GM18907 (cell line): ENCODE measurements around the gene SUPT3H.
A peak's percentile ranks its signal among the peaks of the same experiment; 100 is the strongest.

Source experiments
- ATAC-seq: cut with Tn5 transposase; IDR thresholded peaks from one replicate; pipeline ENCODE4 v1.9.1; 2021; ENCODE audit warnings: mild to moderate bottlenecking, moderate library complexity; ENCODE audit not compliant: unreplicated experiment

SUPT3H gene

DNA sequence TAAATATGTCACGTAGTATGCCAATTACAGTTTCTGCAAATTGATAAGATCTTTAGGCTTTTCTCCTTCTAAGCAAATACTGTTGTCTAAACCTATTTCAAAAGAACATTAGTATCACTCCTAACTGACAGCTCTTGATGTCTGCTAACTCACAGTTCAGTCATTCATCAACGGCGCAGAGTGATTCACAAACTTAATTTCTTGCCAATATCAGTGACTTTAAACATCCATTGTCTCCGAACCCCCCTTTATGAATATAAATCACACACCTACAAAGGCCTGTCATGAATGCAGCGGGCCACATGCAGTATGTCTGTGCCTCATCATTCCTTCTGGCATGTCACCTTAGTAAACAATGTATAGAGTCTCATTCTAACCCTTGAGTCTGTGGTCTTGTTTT, 569.6 kb downstream of the SUPT3H start:
- no peak for ATAC-seq

DNA sequence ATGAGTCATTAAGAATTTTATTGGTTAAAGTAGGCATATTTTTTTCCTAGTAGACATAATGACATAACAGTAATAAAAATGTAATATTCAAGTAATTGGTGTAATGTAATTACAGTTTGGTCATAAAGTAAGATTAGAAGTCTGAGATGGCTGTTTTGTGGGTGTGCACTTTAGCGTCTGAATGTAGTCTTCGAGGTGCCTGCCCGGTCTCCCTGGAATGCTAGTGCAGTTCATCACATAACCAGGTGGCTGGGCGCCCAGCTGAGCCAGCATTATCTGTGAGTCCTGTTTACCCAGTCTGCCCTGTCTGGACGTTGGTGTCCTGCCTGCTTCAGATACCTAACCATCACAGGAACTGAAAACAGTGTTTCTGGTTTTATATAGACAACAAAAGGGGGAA, 571.1 kb downstream of the SUPT3H start:
- ATAC-seq: no peak

DNA sequence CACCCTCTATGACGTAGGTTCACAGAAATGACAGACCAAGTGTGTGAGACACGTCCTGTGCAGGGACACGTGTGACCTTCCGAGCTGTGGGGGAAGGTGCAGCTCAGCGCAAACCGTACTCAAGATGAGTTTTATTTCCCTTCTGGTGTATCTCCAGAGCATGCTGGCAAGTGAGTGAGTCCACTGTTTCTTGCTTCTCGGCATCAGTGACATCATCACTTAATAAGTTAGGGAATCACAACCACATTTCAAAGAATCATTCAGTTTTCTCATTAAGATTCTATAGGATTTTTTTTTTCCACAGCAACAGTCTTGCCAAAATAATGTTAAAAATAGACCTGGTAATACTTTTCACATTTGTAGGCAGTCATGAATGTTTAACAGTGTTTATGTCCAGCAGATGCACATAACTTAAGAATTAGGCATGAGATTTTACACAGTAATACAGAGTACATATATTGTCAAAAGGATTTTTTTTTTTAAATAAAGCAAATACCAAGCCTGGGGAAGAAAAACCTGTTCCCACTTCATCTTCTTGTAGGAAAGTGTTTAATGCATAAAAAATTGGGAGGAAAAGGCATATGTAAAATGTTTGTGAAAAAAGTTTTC, 572.4 kb downstream of the SUPT3H start:
- ATAC-seq: no peak

DNA sequence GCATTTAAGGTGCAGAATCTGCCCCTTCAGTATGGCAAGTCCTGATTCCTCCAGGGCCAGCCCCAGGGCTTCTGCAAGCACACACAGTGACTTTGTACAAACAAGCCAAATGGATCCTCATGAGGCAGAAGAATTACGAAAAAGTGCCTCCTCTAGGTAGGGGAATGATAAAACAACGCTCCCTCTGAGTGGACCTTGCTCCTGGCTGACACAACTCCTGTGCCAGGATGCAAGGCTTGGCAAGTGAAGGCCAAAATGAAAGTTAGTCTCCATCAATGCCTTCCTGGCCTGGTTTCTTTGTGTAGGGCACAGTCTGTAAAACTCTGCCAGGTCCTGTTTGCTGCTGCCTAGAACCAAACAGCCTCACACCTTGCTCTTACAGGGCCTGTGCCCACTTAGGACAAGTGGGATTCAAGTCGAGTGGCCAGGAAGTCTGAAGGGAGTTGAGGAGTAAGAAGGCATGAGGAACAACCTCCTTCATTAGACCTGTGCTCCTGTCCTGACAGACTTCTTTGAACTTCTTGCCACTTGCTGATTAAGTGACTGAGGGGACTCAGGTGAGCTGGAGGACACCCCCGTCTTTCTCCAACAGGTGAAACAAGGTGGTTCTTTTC, 573.1 kb downstream of the SUPT3H start:
- no peak for ATAC-seq

DNA sequence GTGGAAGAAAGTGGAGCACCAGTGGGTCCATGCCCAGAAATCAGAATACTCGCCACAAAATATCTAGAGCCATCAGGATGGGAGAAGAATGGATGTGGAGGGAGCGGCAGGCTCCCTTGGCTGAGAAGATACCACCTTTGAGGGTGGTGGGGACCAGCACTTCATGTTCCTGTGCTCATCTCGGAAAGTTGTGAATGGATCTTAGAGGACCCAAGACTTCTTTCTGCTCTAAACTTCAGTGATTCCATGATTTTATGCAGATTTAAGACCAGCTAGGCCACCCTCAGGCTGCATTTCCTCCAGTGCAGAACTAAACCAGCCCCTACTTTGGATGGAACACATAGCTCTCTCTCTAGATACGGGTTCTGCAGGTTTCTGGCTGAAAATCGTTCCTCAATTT, 573.7 kb downstream of the SUPT3H start:
- no peak for ATAC-seq

DNA sequence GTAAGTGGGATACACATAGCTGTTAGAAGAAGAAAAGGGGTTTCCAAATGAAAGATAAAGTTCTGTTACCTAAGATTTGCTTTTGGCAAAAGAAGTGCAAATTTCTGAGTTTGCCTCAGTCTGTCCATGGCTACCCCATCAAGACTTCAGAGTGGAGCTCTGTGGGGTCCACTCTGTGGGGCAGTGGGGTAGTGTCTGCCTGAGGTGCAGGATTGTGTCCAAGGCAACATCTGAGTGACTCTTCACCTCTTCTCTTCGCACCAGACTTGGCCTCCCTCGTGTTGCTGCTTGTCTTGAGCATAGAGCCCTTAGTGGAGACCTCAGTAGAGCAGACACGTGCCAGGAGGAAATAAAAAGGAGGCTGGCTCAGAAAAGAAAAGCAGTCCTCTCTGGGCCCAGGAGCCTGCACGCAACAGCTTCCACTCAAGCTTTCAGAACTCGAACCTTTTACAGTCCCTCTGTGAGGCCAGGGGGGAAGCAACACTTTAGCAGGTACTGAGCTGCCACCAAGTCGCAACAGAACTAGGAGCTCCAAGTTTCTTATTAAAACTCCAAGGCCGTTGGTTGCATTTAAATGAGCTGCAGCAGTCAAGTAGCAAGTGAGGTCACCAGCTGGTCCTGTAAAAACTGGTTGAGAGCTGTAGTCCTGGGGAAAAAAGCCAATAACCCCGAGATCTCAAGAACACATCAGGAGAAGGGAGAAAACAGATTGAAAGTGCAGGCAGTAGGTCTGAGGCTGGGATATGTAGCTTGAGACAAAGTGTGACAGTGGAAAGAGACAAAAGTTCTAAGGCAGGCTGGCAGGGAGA, 576.7 kb downstream of the SUPT3H start:
- ATAC-seq: no peak

DNA sequence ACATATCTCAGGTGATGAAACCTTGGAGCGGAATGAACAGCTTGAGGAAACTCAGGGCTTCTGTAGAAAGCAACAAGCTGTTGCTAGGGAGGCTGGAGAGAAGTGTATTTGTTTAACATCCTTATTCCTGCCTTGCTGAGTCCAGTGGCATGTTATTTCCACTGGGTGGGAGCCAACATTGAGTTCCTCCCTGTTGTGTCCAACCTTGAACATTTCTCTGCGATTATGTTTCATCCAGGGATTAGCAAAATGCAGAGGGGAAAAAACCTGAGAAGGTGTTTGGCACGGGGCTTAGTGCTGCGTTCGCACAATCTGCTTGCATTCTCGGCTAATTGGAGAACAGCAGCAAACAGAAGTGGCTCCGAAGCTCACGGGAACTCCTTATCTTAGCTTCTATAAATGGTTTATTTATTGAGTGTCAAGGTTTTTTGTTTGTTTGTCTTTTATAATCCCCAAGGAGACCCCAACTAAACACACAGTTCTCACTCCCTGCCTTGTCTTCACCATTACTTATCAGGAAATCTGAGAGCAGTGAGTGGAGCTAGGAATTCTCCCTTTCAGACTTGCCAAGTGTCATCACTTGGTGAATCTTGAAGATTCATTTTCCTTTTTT, 577.5 kb downstream of the SUPT3H start:
- ATAC-seq: no peak

DNA sequence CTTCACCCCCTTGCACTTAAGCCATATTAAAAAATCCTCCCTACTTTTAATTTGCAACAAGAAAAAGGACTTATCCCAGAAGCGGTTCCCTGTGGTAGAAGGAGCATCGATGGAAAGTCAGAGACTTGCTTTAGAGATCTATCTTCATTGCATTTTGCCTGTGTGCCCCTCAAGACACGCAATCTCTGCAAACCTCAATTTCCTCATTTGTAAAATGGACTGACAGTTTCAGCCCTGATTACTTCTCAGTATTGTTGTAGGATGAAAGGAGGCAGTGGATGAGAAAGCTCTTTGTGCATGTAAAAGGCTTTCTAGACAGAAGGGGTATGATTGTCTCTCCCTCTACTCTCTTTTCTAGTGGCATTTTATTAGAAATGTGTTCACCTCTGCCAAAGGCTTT, 580.0 kb downstream of the SUPT3H start:
- no peak for ATAC-seq

DNA sequence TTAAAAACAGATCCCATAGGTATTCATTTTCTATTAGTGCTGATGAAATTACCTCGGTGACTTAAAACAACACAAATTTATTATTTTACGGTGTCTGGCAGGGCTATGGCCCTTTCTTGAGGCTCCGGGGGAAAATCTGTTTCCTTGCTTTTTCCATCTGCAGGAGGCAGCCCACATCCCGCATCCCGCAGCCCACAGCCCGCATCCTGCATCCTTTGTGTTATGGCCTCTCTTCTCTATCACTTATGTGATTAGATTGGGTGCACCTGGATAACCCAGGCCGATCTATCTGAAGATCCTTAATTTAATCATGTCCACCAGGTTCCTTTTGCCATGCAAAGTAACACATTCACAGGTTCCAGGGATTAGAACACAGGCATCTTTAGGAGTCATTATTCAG, 582.4 kb downstream of the SUPT3H start:
- no peak for ATAC-seq

DNA sequence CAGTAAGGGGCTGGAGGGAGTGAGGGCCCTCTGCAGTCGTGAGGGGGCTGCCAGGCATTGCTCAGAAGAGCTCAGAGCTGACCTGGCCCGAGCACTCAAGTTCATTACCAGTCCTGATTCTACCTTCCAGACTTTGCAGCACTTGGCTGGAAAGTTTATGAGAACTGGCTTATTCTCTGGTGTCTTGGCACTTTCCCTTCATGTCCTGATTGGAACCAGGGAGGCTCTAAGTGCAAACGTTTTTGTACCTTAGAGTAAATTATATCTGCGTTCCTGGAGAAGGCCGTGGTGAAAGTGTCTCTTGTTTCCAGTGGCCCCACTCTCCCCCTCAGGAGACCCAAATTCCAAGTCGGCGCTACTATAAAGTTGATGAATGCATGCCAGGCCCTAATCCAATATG, 587.9 kb downstream of the SUPT3H start:
- ATAC-seq: no peak

DNA sequence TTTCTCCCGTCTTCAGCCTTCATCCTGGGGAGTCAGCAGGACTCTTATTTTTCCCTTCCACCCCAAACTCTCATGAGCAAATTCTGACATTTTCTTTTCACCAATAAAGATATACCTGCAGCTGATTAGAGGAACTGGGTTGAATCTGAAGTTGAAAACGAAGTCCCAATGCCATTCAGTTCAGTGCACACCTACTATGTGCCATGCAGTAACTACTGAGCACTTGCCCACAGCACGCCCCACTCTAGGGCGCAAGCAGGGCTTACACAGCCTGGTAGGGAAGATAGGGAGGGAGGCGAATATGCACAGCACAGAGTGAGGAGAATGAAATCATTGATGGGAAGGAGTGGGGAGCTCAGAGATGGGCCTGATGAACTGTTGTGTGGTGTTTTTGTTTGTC, 588.7 kb downstream of the SUPT3H start:
- no peak for ATAC-seq

DNA sequence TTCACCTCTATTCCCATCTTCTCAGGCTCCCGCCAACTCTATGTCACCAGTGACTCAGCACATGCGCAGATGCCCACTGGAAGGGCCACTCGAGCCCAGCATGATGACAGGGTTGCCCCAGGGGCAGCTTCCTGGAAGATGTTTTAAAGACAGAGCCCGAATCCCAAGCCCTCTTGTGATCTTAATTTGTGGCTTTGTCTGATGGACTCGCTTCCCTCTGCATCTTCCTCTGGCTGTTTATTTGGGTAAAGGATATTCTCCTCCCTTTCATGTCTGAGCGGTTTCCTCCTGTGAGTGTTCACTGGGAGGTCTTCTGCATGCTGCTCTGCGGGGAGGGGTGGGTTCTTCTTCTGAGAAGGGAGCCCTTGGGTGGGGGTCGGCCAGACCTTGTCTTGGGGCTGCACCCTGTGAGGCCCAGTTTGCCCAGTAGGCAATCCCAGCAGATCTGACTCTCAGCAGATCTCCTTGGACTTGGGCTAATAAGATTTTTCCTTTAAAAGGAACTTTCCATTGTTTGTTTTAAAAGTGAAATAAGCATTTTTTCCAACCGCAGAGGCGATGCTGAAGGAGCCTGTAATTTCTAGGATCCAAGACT, 589.2 kb downstream of the SUPT3H start:
- ATAC-seq: no peak

DNA sequence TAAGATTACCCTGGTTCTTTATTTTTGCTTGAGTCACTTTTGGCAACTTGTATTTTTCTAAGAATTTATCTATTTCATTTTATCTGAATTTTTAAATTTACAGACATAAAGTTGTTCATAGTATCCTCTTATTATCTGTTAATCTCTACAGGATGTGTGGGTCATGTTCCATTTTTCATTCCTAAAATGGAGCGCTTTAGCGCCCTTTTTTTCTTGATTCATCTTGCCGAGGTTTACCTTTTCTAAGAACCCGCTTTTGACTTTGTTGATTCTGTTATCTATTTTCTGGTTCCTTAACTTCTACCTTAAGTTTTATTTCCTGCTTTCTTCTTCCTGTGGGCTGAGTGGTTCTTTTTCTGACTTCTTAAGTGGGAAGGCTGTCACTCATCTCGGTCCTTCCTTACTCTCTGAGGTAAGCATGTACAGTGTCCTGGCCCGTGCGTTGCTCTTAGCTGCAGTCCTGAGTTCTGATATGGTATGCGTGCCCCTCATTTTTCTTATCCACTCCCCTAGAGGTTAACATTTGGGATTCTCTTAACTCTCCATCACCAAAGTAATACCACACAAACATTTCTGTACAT, 590.4 kb downstream of the SUPT3H start:
- ATAC-seq: no peak

DNA sequence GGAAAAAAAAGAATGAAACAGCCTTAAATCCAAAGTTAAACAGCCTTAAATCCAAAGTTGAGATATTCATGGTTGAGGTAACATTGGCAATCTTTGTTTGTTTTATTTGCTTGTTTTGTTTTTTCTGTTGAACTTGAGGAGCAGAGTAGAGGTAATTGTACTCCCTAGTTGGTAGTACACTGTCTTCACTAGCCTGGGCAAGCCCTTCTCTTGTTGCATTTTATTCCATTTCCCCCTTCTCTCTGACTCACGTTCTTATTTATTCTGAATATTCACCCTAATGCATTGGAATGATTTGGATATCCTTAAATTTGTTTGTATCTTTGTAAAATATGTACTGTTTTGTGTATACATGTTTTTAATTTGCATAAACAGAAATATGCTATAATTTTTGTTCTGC, 592.6 kb downstream of the SUPT3H start:
- ATAC-seq: no peak

DNA sequence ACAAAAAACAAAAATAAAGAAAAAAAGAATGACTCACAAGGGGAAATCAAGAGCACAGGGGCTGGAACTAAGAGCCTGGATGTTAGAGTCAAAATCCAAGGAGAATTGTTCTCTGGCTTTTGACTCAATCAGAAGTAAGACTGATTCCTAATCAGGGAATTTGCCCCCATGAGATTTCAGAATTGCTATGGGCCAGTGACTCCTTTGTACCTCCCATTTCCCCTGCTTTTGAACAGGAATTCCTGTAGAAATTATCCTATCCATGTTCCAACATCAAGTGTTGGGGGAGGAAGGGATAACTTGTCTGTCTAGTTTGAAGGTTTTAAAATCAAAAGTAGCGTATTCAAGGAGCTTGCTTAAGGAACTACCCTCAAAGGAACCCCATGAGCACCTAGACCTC, 593.5 kb downstream of the SUPT3H start:
- ATAC-seq: no peak

DNA sequence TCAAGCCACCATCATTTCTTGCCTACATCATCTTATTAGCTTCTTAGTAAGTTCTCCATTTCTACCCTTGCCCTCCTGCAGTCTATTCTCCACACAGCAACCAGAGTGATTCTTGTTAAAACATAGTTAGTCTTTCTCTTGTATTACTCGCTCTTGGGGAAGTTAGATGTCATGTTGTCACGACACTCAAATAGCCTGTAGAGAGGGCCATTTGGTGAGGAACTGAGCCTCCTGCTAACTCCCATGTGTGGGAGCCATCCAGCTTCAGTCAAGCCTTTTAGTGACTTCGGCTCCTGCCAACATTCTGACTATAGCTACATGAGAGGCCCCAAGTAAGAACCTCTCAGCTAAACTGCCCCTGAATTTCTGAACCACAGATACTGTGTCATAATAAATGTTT, 594.8 kb downstream of the SUPT3H start:
- no peak for ATAC-seq

DNA sequence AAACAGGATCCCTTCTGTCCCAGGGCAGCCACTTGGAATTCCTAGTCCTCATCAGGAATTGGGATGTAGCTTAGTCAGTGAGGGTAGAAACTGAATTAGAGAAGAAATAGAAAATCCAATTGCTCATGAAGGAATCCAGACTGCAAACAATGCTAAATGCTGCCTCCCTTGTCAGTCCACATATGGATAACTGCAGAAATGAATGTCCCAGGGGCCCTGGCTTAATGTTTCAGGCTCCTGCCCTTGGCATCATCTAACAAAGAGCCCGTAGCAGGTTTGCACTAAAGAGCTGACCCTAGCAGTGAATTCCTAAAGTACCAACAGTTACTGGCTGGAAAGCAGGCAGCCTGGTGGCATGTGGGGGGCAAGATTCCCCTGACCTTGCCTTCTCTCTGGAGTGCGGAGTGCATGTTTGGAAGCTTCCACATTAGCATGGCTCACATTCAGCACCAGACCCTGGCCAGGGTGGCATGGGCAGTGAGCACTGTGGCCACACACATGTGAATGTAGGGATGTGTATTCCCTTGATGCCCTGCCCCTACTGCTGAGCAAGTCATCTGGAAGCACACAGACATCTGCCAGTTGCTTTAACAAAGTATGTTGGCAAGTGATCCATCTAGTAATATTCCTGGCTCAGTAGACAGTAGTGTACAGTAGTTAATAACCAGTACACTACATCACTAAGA, 595.7 kb downstream of the SUPT3H start:
- ATAC-seq: no peak

DNA sequence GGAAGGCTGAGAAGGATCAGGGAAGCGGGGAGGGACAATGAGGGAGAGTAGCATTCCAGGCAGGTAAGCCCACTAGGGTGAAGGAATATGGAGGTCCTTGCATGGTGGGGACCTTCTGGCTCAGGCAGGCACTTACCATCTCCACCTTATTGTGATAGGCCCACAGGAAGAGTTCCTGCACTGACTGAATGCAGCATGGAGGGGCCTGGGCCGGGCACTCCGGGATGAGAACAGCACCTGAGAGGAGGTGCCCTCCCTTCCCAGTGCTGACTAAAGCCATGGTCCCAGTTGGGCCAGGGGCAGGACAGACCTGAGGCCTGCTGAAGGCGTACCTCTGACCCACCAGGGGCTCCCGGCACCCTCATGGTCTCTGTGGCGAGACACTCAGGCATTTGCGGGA, 597.6 kb downstream of the SUPT3H start:
- ATAC-seq: no peak

DNA sequence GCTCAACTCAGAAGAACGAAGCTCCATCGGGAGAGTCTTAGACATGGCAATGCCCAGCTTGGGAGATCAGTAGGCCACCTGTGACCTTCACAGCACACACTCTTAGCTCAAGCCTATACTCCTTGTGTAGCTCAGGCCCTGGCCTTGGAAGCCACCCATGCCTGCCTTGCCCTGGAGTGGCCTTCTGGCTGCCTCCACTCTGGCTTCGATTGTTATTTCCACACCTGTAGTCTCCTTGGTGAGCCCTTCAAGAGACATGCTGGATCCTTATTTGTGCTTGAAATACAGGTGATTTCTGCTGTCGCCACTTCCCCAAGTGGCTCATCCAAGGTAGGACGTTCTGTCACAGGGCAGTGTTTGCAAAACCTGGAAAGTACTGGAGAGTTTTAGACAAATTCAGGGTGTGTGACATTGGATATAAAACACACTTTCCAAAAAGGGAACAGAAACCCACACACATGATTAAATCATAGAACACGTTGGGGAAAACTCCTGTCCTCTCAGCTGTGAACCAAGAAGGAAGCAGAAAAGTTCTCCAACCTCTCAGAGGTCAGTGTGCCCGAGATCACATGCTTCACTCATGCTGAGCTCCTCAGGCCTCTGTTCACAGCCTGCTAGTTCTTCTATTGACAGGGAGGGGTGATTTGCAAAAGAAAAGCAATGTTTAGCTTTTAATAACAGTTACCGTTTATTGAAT, 598.5 kb downstream of the SUPT3H start:
- peak; percentile 65 for ATAC-seq
